Neural cell (in vitro differentiated cells): ENCODE results near the gene UMOD. TPM values are rescaled to one million over a fixed set of nuclear protein-coding genes. Genes with fewer than 3 reads are reported as not detected.

Experiments
- H2AFZ ChIP-seq: fragments of 200-600, 300-800 bp; sonication (generic), shearing (Covaris generic); 2 replicates; pipeline ENCODE4 v1.6.0; 2014; ENCODE audit warnings: low read depth, mild to moderate bottlenecking, antibody characterized with exemption, low read length, moderate library complexity
- H3F3A ChIP-seq: fragments of 200-600 bp; shearing (Covaris generic); 2 replicates; pipeline ENCODE4 v1.6.1; 2016; ENCODE audit warnings: mild to moderate bottlenecking, moderate library complexity, mixed read lengths, antibody characterized with exemption, low read length; ENCODE audit not compliant: insufficient read depth, poor library complexity, severe bottlenecking
- H3K27ac ChIP-seq: fragments of 200-600, 300-800 bp; sonication (generic), shearing (Covaris generic); 2 replicates; pipeline ENCODE4 v1.5.1; 2014; ENCODE audit warnings: mild to moderate bottlenecking, low read length, moderate library complexity
- H3K27me3 ChIP-seq: fragments of 300-800, 200-600 bp; sonication (generic), shearing (Covaris generic); 2 replicates; pipeline ENCODE4 v1.6.0; 2014; ENCODE audit warnings: mild to moderate bottlenecking, low read depth, low read length, moderate library complexity; ENCODE audit not compliant: insufficient read depth
- H3K36me3 ChIP-seq: fragments of 300-800, 200-600 bp; sonication (generic), shearing (Covaris generic); 2 replicates; pipeline ENCODE4 v1.5.1; 2014; ENCODE audit warnings: mild to moderate bottlenecking, antibody characterized with exemption, low read length, moderate library complexity; ENCODE audit not compliant: insufficient read depth
- H3K4me2 ChIP-seq: fragments of 300-800, 200-600 bp; sonication (generic), shearing (Covaris generic); 2 replicates; pipeline ENCODE4 v1.6.0; 2014; ENCODE audit warnings: mild to moderate bottlenecking, low read length
- H3K4me3 ChIP-seq: fragments of 300-800, 200-600 bp; sonication (generic), shearing (Covaris generic); 2 replicates; pipeline ENCODE4 v1.5.1; 2014; ENCODE audit warnings: mild to moderate bottlenecking, low read length, moderate library complexity
- H3K79me2 ChIP-seq: fragments of 200-600 bp; shearing (Covaris generic); replicated peaks from 2 replicates; pipeline ENCODE4 v1.6.0; 2014; ENCODE audit warnings: mild to moderate bottlenecking, low read length, moderate library complexity; ENCODE audit not compliant: insufficient read depth
- H3K9ac ChIP-seq: fragments of 300-800, 200-600 bp; sonication (generic), shearing (Covaris generic); 2 replicates; pipeline ENCODE4 v1.6.1; 2016; ENCODE audit warnings: mild to moderate bottlenecking, low read length, mixed read lengths
- H3K9me2 ChIP-seq: fragments of 200-600 bp; shearing (Covaris generic); 2 replicates; pipeline ENCODE4 v1.6.1; 2016; ENCODE audit warnings: mild to moderate bottlenecking, low read length, mixed read lengths; ENCODE audit not compliant: insufficient read depth
- H3K9me3 ChIP-seq: fragments of 200-600, 300-800 bp; sonication (generic), shearing (Covaris generic); 2 replicates; pipeline ENCODE4 v1.6.1; 2016; ENCODE audit warnings: mild to moderate bottlenecking, mixed run types, low read length, moderate library complexity, mixed read lengths
- H4K20me1 ChIP-seq: fragments of 200-600 bp; shearing (Covaris generic); 2 replicates; pipeline ENCODE4 v1.6.1; 2016; ENCODE audit warnings: mild to moderate bottlenecking, mixed run types; ENCODE audit not compliant: insufficient read depth
- EP300 ChIP-seq: fragments of 450-650 bp; conservative IDR thresholded peaks from 2 replicates; pipeline ENCODE4 v1.6.1; 2014; ENCODE audit warnings: antibody characterized with exemption, mild to moderate bottlenecking, moderate library complexity; ENCODE audit not compliant: poor library complexity, severe bottlenecking
- EZH2 ChIP-seq: fragments of 200-600, 300-800 bp; shearing (Covaris generic), sonication (generic); IDR thresholded peaks from 2 replicates; pipeline ENCODE4 v1.6.1; 2014; ENCODE audit warnings: antibody characterized with exemption, low read length, borderline replicate concordance, mild to moderate bottlenecking; ENCODE audit not compliant: insufficient read depth, poor library complexity, severe bottlenecking
- MXI1 ChIP-seq: fragments of 450-650 bp; conservative IDR thresholded peaks from 2 replicates; pipeline ENCODE4 v1.6.1; 2014; ENCODE audit warnings: antibody characterized with exemption, mild to moderate bottlenecking; ENCODE audit not compliant: poor library complexity, severe bottlenecking
- POLR2AphosphoS5 ChIP-seq: IDR thresholded peaks from 2 replicates; pipeline ENCODE4 v1.6.1; 2012
- RAD21 ChIP-seq: fragments of 450-650 bp; conservative IDR thresholded peaks from 2 replicates; pipeline ENCODE4 v1.6.1; 2014; ENCODE audit warnings: antibody characterized with exemption, mild to moderate bottlenecking, moderate library complexity
- SMC3 ChIP-seq: fragments of 450-650 bp; conservative IDR thresholded peaks from 2 replicates; pipeline ENCODE4 v1.6.1; 2014; ENCODE audit warnings: antibody characterized with exemption, mild to moderate bottlenecking, moderate library complexity; ENCODE audit not compliant: poor library complexity
- TAF1 ChIP-seq: IDR thresholded peaks from 2 replicates; pipeline ENCODE4 v1.6.1; 2012; ENCODE audit warnings: low read depth
- polyA plus RNA-seq: library from polyadenylated mRNA; depleted of rRNA; stranded (reverse); fragments of >200 nt; gene quantifications from 2 replicates; pipeline ENCODE4 v1.2.3, GENCODE V29; 2014
- TF ChIP-seq, protein P1 (sequence below): fragments of 450-650 bp; IDR thresholded peaks from 2 replicates; pipeline ENCODE4 v1.5.1; 2014; ENCODE audit warnings: antibody characterized with exemption, mild to moderate bottlenecking, moderate library complexity; ENCODE audit not compliant: poor library complexity, severe bottlenecking
- TF ChIP-seq, protein P2 (sequence below): IDR thresholded peaks from 2 replicates; pipeline ENCODE4 v1.6.1; 2012; ENCODE audit warnings: borderline replicate concordance

UMOD gene
- polyA plus RNA-seq, 1 donor from 2014 or later: not detected

DNA sequence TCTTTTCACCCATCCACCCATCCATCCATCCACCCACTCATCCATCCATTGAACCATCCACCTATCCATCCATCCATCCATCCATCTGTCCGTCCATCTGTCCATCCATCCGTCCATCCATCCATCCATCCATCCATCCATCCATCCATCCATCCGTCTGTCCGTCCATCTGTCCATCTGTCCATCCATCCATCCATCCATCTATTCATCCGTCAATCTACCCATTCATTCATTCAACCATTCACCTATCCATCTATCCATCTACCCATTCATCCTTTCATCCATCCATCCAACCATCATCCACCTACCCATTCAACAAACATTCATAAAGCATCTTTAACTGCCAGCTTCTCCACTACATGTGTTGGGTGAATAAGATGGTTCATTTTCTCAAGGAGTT, 54.1 kb downstream of the UMOD start:
- H3K9me2 ChIP-seq: no peaks in the 10 kb centered on the region
- no peaks in the 10 kb centered on the region for H3K36me3 ChIP-seq
- no peak overlapping the region for H3K27ac ChIP-seq
- no peaks in the 10 kb centered on the region for H3K9me3 ChIP-seq
- TF ChIP-seq, protein P1, sequence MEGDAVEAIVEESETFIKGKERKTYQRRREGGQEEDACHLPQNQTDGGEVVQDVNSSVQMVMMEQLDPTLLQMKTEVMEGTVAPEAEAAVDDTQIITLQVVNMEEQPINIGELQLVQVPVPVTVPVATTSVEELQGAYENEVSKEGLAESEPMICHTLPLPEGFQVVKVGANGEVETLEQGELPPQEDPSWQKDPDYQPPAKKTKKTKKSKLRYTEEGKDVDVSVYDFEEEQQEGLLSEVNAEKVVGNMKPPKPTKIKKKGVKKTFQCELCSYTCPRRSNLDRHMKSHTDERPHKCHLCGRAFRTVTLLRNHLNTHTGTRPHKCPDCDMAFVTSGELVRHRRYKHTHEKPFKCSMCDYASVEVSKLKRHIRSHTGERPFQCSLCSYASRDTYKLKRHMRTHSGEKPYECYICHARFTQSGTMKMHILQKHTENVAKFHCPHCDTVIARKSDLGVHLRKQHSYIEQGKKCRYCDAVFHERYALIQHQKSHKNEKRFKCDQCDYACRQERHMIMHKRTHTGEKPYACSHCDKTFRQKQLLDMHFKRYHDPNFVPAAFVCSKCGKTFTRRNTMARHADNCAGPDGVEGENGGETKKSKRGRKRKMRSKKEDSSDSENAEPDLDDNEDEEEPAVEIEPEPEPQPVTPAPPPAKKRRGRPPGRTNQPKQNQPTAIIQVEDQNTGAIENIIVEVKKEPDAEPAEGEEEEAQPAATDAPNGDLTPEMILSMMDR: no peak
- no peak for TF ChIP-seq RAD21
- TF ChIP-seq POLR2AphosphoS5: no peak
- no peak for TF ChIP-seq TAF1
- no peak for TF ChIP-seq MXI1
- TF ChIP-seq EZH2: no peak
- TF ChIP-seq EP300: no peak
- TF ChIP-seq, protein P2, sequence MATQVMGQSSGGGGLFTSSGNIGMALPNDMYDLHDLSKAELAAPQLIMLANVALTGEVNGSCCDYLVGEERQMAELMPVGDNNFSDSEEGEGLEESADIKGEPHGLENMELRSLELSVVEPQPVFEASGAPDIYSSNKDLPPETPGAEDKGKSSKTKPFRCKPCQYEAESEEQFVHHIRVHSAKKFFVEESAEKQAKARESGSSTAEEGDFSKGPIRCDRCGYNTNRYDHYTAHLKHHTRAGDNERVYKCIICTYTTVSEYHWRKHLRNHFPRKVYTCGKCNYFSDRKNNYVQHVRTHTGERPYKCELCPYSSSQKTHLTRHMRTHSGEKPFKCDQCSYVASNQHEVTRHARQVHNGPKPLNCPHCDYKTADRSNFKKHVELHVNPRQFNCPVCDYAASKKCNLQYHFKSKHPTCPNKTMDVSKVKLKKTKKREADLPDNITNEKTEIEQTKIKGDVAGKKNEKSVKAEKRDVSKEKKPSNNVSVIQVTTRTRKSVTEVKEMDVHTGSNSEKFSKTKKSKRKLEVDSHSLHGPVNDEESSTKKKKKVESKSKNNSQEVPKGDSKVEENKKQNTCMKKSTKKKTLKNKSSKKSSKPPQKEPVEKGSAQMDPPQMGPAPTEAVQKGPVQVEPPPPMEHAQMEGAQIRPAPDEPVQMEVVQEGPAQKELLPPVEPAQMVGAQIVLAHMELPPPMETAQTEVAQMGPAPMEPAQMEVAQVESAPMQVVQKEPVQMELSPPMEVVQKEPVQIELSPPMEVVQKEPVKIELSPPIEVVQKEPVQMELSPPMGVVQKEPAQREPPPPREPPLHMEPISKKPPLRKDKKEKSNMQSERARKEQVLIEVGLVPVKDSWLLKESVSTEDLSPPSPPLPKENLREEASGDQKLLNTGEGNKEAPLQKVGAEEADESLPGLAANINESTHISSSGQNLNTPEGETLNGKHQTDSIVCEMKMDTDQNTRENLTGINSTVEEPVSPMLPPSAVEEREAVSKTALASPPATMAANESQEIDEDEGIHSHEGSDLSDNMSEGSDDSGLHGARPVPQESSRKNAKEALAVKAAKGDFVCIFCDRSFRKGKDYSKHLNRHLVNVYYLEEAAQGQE: no peak
- no peak for TF ChIP-seq SMC3
- no peak overlapping the region for H3K9ac ChIP-seq
- no peak overlapping the region for H2AFZ ChIP-seq
- no peak overlapping the region for H3K4me2 ChIP-seq
- H3F3A ChIP-seq: no peaks in the 10 kb centered on the region
- no peaks in the 10 kb centered on the region for H3K27me3 ChIP-seq
- H4K20me1 ChIP-seq: no peaks in the 10 kb centered on the region
- no peak overlapping the region for H3K4me3 ChIP-seq
- H3K79me2 ChIP-seq: no peaks in the 10 kb centered on the region

DNA sequence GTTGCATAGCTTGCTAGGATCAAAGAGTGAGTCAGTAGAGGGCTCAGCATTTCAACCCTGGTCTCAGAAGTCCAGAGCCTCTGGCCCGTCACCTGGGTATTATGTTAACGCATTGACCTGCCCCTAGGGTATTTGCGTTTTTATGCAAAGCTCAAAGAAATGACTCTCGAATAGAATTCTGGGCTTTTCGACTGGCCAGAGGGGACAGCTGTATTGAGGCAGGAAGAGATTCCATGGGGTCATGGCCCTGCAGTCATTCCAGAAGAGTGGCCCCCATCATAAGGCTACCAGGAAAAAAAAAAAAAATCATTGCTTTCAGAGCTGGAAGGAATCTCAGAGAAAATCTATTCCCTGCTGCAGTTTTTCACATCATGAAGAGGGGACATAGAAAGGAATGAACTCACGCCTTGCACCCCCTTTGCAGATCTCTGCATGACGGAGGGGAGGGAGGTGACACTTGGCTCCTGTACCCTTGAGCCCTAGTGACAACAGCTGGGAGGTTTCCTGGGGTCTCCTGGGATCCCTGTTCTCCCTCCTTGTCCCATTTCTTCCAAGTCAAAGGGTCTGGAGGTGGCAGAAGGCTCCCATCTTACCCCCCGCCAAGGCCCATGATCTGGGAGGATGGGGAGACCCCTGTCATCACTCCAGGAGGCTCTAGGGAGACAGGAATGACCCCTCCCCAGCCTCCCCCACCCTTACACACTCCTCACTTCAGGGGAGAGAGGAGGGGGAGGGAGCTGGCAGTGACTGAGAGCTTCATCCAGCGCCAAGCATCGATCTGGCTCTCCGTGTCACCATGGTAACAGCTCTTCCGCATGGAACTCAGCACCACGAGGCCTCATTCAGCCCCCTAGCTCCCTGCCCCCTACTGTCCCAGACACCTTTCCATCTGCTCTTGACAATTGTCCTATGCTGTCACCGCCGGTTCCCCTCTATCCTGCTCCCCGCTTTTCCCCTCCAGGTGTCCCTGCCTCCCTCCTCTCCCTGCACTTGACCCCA, 61.0 kb downstream of the UMOD start:
- Histone ChIP-seq H2AFZ (peak overlapping the region; percentile 85), H3K4me3 (peak overlapping the region; percentile 50), H3K36me3 (no peaks in the 10 kb centered on the region), H3K27me3 (no peaks in the 10 kb centered on the region), H3K9me3 (no peaks in the 10 kb centered on the region), H3K9me2 (no peaks in the 10 kb centered on the region), H3K9ac (peak overlapping the region; percentile 63), H3K4me2 (peak overlapping the region; percentile 72), H3K27ac (peak overlapping the region; percentile 89), H4K20me1 (no peaks in the 10 kb centered on the region), H3K79me2 (no peaks in the 10 kb centered on the region), H3F3A (no peaks in the 10 kb centered on the region)
- TF ChIP-seq, protein P1: no peak
- TF ChIP-seq, protein P2: peak; percentile 54
- TF ChIP-seq TAF1 (no peak), EP300 (peak; percentile 55), RAD21 (peak; percentile 40), EZH2 (no peak), POLR2AphosphoS5 (no peak), MXI1 (peak; percentile 70), SMC3 (no peak)
